Measurements from ENCODE around the gene ULK4. TPM values are rescaled to one million over a fixed set of nuclear protein-coding genes. Genes with fewer than 3 reads are reported as not detected.

Gene ULK4
- total RNA-seq, result 1.8 and 6.1 TPM in 2 replicates
- polyA plus RNA-seq, result 2.7 and 3.7 TPM in 2 replicates

- H3K4me1 ChIP-seq (ENCODE audit: low read depth), result peaks cover 3% of the 10 kb centered on the region
- H3K4me3 ChIP-seq, result peak within 1 kb of the TSS; percentile 74
- H3K9me3 ChIP-seq (ENCODE audit: low read depth), result no peaks in the 10 kb centered on the region
- peak; percentile 98 to 100 for DNase-seq (ENCODE audit: low read depth in 1 of 2, low spot score in 1 of 2)
- no peaks in the 10 kb centered on the region for H3K27me3 ChIP-seq
- H3K27ac ChIP-seq, result peak within 1 kb of the TSS; percentile 75
- TF ChIP-seq, protein P1, sequence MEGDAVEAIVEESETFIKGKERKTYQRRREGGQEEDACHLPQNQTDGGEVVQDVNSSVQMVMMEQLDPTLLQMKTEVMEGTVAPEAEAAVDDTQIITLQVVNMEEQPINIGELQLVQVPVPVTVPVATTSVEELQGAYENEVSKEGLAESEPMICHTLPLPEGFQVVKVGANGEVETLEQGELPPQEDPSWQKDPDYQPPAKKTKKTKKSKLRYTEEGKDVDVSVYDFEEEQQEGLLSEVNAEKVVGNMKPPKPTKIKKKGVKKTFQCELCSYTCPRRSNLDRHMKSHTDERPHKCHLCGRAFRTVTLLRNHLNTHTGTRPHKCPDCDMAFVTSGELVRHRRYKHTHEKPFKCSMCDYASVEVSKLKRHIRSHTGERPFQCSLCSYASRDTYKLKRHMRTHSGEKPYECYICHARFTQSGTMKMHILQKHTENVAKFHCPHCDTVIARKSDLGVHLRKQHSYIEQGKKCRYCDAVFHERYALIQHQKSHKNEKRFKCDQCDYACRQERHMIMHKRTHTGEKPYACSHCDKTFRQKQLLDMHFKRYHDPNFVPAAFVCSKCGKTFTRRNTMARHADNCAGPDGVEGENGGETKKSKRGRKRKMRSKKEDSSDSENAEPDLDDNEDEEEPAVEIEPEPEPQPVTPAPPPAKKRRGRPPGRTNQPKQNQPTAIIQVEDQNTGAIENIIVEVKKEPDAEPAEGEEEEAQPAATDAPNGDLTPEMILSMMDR (IDR thresholded peaks at IDR 0.05; ENCODE audit: low read depth, low read length), result no peak
- no peaks in the 10 kb centered on the region for H3K36me3 ChIP-seq
These were observed at the start of gene ULK4 for GRCh38 chr3:41961751-41962679. ULK4 (minus strand) TSS chr3:41962103; CDS start chr3:41954759, 7,344 bp downstream.

DNA sequence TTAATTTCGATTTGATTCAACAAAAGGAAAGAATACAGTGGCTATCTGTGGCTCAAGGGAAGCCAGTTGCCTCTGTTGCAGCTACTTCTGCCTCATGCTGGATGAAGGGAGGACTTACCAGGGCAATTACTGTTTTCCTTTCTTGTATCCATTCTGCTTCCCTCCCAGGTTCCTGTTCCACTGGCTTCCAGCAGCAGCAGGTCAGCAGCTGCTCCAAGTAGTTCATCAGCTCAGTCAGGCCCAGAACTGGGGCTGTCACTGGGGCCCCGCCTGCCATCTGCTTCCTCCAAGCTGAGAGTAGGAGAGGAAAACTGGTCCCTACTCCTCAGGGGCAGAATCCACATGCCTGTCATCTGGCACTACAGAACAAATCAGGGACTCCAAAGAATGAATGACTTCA lies 48.6 kb upstream of the ULK4 start:
- TF ChIP-seq, protein P1 (IDR thresholded peaks at IDR 0.05; ENCODE audit: low read depth, low read length), result no peak
- no peaks in the 10 kb centered on the region for H3K27me3 ChIP-seq
- H3K4me3 ChIP-seq, result no peak overlapping the region
- no peaks in the 10 kb centered on the region for H3K9me3 ChIP-seq (ENCODE audit: low read depth)
- H3K27ac ChIP-seq, result no peak overlapping the region
- no peaks in the 10 kb centered on the region for H3K36me3 ChIP-seq
- DNase-seq (ENCODE audit: low read depth in 1 of 2, low spot score in 1 of 2), result no peak
- H3K4me1 ChIP-seq (ENCODE audit: low read depth), result no peaks in the 10 kb centered on the region

DNA sequence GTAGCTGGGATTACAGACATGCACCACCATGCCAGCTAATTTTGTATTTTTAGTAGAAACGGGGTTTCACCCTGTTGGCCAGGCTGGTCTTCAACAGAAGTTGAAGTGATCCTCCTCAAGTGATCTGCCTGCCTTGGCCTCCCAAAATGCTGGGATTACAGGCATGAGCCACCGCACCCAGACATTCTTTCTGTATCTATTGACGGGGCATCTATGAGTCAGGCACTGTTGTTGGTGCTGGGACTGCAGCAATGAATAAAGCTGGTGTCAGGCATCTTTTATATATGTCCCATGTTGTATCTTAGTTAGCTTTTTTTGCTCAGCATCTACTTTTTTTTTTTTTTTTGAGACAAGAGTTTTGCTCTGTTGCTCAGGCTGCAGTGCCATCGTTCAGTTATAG lies 47.6 kb upstream of the ULK4 start:
- Histone ChIP-seq H3K9me3 (ENCODE audit: low read depth) (no peaks in the 10 kb centered on the region), H3K27ac (no peak overlapping the region), H3K27me3 (no peaks in the 10 kb centered on the region), H3K4me1 (ENCODE audit: low read depth) (no peaks in the 10 kb centered on the region), H3K4me3 (no peak overlapping the region), H3K36me3 (no peaks in the 10 kb centered on the region)
- DNase-seq (ENCODE audit: low read depth in 1 of 2, low spot score in 1 of 2), result peak in 1 of 2 donors; percentile 9
- TF ChIP-seq, protein P1 (IDR thresholded peaks at IDR 0.05; ENCODE audit: low read depth, low read length), result no peak

- H3K4me3 ChIP-seq, result no peak overlapping the region
- H3K27me3 ChIP-seq, result no peaks in the 10 kb centered on the region
- DNase-seq (ENCODE audit: low read depth in 1 of 2, low spot score in 1 of 2), result no peak
- H3K9me3 ChIP-seq (ENCODE audit: low read depth), result no peaks in the 10 kb centered on the region
- no peak overlapping the region for H3K27ac ChIP-seq
- H3K36me3 ChIP-seq, result no peaks in the 10 kb centered on the region
- no peaks in the 10 kb centered on the region for H3K4me1 ChIP-seq (ENCODE audit: low read depth)
- TF ChIP-seq, protein P1 (IDR thresholded peaks at IDR 0.05; ENCODE audit: low read depth, low read length), result no peak
These were observed 45.9 kb upstream of the ULK4 start for GRCh38 chr3:42007785-42008184.

DNA sequence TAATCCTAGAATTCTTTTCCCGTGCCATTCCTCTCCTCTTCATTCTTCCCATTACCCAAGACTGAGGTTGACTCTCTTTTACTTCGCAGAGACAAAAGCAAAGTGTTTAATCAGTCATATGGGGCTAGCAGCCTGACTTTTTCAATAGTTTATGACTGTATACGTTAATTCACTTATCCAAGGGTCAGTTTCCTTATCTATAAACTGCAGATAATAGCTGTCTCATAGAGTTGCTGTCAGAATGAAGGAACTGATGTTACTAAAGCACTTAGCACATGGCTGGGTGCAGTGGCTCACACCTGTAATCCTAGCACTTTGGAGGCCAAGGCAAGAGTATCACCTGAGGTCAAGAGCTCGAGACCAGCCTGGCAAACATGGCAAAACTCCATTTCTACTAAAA lies 43.5 kb upstream of the ULK4 start:
- no peaks in the 10 kb centered on the region for H3K36me3 ChIP-seq
- H3K4me1 ChIP-seq (ENCODE audit: low read depth), result no peaks in the 10 kb centered on the region
- H3K9me3 ChIP-seq (ENCODE audit: low read depth), result no peaks in the 10 kb centered on the region
- no peaks in the 10 kb centered on the region for H3K27me3 ChIP-seq
- no peak for DNase-seq (ENCODE audit: low read depth in 1 of 2, low spot score in 1 of 2)
- TF ChIP-seq, protein P1 (IDR thresholded peaks at IDR 0.05; ENCODE audit: low read depth, low read length), result no peak
- no peak overlapping the region for H3K4me3 ChIP-seq
- H3K27ac ChIP-seq, result no peak overlapping the region

Measured in cardiac muscle cell (in vitro differentiated cells and primary cell).